Measurements from ENCODE around the gene GPR148.
A peak's percentile ranks its signal among the peaks of the same experiment; 100 is the strongest.
"Not testable (repeated sequence)": the region's sequence is repeated elsewhere in the genome, so short reads cannot be mapped to it uniquely, and the experiment has no call there.

GPR148 gene, protein sequence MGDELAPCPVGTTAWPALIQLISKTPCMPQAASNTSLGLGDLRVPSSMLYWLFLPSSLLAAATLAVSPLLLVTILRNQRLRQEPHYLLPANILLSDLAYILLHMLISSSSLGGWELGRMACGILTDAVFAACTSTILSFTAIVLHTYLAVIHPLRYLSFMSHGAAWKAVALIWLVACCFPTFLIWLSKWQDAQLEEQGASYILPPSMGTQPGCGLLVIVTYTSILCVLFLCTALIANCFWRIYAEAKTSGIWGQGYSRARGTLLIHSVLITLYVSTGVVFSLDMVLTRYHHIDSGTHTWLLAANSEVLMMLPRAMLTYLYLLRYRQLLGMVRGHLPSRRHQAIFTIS

DNA sequence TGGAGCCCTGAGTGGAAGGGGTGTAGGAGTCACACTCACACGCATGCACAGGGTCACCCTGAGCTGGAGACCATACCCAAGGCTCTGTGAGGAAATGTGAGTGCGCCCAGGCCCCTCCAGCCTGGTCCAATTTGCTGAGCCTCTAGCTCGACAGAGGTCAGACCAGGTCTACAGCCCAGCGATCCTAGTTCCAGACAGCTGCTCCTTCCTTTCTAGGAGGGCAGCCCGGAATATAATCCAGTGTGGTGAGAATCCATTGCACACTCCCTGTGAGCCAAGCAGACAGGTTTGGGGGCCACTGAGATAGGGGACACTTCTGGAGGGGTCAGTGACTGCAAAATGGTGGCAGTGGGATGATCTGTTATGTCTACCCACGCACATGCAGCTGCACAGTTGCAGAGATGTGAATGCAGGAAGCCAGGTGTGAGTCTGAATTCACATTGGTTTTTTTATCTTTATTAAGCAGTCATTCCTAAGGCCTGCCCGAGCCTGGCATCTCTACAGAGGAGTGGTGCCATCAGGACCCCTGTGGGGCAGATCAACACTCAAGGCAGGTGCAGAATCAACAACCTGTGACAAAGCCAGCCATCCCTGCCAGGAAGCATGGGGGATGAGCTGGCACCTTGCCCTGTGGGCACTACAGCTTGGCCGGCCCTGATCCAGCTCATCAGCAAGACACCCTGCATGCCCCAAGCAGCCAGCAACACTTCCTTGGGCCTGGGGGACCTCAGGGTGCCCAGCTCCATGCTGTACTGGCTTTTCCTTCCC is at the start of gene GPR148:
Gene GPR148, plus strand, starts transcription at position 522 of the 768 bp plus-strand sequence. Its CDS starts 82 bp downstream, at position 604.
- DNase-seq, result no peak

DNA sequence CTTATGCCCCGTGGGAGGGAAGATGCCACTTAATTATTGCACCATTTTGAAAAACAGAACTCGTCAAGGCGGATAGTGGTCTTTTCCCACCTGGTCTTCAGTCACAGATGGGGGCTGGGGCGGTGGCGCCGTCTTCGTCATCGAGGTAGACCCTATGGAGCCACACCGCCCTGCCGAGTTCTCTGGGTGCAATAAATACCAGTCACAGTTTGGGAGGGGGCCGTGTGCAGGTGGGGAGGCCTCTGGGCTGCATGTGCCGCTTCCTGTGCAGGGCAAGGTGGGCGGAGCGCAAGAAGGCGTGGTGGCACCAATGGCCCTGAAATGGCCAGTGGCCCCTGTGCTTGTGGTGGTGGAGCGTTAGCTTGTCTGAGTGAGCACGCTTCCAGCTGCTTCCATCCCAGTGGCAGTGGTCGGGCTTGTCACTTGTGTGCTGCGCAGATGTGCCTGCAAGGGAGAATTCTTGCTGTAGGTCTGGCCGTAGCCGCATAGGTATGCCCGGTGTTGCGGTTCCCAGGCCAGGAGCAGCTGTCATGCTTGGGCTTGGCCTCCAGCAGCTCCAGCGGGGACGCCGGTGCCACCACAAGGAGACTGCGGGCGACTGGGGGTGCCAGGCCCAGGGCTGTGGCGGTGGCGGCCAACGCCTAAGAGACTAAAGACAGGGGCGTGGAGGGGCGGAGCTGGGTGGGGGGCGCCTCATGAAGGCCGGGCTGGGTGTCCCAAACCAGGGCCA is 36.7 kb upstream of the GPR148 start:
- DNase-seq, result not testable (repeated sequence)

DNA sequence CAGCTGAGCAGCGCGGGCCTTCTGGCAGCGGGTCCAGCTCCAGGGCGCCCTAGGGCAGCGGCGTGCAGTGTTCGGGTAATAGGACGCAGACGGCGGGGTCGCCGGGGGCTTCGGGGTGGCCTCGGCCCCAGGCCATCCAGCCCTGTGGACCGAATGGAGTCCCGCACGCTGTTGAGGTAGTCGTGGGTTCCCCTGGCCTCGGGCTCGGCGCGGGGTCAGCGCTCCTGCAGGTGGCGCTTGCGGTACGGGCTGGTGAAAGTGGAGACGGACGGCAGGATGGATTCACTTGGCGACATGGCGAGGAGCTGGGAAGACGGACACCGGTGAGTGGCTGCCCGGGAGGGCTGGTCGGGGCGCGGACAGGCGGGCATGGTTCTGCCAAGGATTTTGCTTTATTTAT is 35.4 kb upstream of the GPR148 start:
- DNase-seq, result not testable (repeated sequence)

DNA sequence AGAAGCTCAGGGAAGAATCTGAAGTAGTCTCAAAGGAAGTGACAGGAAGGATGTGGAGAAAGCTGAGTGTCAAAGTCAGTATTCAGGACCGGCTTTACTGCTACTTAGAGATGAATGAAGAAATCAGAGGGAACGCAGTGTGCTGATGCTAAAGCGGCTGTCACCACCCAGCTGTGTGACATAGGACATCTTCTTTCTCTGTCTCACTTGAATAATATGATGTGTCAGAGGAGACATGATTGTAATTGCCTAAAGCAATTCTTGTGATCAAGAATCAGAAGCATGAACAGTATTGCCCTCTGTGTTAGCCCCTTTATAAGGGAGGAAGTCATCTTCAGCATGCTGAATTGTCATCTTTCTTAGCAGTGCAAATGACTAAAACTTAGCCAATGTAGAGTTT is 25.6 kb upstream of the GPR148 start:
- not testable (repeated sequence) for DNase-seq

DNA sequence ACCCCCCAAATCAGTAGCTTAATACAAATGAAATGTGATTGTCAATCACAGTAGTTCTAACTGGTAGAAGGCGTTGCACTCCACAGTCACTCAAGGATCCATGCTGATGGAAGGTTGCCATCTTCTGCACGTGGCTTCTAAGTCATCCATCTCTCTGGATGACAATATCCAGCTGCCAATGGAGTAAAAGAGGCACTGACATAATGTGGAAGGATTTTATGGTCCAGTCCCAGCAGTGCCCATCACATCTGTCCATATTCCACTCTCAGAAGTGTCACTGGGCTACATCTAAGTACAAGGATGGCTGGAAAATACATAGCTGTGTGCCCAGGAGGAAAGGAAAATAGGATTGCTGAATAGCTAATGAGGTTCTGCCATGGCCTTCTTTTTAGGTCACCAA is 14.1 kb upstream of the GPR148 start:
- DNase-seq, result not testable (repeated sequence)

DNA sequence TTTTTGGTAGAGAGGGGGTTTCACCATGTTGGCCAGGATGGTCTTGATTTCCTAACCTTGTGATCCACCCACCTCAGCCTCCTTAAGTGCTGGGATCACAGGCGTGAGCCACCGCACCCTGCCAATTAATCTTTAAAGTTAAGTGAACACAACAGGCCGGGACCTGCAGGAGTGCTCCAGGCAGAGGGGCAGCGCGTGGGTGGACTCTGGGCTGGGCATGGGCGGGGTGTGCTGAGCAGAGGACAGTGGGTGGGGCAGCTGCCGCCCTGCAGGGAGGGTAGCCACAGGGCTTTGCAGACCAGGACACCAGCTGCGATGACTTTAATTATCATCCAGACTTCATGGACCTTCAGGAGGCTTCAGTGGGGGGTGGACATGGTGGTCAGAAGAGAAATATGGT is 8.8 kb upstream of the GPR148 start:
- no peak for DNase-seq

DNA sequence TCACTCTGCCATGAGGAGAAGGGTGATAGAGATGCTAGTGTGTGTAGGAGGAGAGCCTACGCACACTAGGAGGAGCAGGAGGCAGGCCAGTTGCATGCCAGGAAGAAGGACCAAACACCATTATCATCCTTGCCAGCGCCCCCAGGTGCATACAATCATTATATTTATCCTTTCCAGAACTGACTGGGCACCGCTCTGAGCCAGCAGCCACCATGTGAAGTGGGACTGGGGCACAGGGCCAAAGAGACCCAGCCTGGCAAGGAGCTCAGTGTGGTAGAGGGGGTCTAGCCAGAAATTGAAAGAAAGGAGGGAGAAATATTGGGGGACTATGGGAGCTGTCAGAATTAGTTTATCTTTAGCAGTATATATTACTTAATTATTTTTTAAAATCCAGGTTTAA is 8.3 kb upstream of the GPR148 start:
- no peak for DNase-seq

DNA sequence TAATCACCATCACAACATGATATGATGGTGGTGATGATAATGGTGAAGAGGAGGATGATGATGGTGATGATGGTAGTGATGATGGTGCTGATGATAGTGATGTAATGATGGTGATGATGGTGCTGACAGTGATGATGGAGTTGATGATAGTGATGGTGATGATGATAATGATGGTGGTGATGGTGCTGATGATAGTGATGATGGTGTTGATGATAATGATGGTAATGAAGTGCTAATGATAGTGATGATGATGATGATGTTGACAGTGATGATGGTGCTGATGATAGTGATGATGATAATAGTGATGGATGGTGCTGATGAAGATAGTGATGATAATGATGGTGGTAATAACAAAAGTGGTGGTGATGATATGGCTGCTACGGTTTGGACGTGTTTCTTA is 4.4 kb upstream of the GPR148 start:
- no peak for DNase-seq

DNA sequence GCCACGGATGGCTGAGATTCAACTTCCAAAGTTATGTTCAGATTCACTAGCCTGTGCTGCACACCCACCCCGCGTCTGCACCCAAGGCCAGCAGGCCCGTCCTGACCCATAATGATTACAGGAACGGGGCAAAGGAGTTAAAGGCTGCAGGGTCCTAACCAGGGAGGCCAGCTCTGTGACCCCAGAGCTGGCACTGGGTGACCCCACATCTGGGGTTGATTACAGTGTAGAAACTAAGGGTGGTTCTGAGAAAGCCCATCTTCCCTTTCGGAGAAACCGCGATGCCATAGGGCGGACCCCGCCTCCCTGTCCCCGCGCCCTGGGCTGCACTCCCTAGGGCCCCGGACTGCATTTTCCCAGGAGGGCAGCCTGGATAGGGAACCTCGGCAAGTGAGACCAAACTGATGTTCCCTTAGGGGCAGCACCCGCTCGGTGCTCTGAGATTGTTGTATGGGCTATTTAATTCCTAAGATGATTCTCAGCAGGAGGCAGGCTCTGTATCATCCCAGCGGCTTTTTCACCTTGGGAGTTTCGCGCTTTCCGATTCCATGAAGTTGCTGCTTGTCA is 2.2 kb upstream of the GPR148 start:
- no peak for DNase-seq

DNA sequence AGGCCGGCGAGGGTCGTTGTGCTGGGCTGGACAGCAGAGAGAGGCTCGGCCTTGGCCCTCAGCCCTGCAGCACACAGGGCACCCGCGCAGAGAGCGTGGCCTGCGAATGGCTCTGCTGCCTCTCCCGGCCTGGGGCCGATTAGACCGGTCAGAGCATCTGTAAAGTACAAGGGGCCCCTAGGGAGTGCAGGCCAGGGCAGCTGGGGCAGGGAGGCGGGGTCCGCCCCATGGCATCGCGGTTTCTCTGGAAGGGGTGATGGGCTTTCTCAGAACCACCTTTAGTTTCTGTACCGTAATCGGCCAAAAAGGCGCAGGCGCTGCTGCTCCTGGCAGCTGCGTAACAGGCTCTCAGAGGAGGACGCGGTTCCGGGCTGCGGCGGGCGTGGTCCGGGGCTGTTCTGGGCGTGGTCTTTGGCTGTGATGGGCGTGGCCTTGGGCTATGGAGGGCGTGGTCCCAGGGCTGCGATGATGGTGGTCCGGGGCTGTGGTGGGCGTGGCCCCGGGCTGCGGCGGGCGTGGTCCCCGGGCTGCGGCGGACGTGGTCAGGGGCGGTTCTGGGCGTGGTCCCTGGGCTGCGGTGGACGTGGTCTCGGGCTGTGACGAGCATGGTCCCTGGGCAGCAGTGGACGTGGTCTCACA is 1.5 kb upstream of the GPR148 start:
- DNase-seq, result peak; percentile 71

DNA sequence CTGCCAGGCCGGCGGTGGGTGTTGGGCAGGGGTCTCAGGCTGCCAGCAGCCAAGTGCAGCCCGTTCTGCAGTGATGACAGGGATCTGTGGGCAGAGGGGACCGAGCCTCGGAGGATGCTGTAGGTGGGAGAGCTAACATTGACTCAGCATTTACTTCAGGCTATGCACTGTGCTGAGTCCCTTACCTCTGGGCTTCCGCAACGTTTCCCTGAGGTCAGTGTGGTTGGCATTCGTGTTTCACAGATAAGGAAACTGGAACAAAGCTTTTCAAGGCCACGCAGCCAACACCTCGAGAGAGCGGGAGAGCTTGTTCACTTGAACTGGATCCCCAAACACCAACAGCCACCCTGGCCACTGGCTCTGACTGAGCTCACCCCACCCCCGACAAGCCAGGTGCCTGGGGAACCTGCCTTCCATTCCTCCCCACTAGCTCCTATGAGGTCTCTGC is 839 bp upstream of the GPR148 start:
- no peak for DNase-seq

DNA sequence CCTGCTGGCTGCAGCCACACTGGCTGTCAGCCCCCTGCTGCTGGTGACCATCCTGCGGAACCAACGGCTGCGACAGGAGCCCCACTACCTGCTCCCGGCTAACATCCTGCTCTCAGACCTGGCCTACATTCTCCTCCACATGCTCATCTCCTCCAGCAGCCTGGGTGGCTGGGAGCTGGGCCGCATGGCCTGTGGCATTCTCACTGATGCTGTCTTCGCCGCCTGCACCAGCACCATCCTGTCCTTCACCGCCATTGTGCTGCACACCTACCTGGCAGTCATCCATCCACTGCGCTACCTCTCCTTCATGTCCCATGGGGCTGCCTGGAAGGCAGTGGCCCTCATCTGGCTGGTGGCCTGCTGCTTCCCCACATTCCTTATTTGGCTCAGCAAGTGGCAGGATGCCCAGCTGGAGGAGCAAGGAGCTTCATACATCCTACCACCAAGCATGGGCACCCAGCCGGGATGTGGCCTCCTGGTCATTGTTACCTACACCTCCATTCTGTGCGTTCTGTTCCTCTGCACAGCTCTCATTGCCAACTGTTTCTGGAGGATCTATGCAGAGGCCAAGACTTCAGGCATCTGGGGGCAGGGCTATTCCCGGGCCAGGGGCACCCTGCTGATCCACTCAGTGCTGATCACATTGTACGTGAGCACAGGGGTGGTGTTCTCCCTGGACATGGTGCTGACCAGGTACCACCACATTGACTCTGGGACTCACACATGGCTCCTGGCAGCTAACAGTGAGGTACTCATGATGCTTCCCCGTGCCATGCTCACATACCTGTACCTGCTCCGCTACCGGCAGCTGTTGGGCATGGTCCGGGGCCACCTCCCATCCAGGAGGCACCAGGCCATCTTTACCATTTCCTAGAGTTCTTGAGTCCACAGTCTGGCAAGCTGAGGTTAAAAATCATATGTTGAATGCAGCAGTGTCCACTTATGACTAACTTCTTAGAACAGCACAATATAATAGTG is 741 bp downstream of the GPR148 start:
- DNase-seq, result no peak

DNA sequence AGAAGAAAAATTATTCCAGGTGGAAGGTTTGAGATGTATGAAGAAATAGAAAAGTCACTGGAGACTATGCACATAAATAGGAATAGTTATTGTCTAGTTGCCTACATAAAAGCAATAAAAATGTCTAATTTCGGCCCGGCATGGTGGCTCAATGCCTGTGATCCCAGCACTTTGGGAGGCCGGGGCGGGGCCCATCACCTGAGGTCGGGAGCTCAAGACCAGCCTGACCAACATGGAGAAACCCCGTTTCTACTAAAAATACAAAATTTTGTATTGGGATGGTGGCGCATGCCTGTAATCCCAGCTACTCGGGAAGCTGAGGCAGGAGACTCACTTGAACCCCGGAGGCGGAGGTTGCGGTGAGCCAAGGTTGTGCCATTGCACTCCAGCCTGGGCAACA is 3.4 kb downstream of the GPR148 start:
- DNase-seq, result not testable (repeated sequence)

DNA sequence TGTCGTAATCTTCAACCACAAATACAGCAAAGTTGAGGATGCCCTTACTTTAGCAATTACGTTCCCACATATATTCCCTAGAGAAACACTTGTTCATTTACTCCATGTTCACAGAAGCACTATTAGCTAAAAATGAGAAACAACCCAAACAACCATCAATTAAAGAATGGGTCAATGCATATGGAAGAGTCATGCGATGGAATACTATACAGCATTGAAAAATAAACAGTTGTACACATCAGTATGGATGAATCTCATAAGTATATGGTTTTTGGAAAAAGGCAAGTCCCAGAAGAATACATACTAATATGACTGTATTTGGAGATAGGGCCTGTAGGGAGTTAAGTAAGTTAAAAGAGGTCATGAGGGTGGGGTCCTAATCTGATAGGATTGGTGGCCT is 6.3 kb downstream of the GPR148 start:
- no peak for DNase-seq

DNA sequence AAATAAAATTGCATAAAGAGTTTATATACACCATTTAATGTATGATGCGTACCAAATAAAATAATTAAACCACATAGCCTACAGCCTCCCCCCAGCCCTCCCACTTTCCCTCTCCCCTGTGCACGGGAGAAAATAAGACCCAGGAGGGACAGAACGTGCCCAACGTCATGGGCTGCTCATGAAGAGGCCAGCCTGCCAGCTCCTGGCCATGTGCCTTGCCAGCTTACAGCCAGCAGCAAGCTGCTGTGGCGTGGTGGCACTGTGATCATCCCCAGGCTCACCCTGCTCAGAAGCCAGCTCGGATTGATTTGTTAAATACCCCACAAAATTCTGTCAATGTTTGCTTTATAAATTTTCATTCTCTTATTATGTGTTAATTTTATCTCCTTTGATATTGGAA is 7.6 kb downstream of the GPR148 start:
- no peak for DNase-seq

DNA sequence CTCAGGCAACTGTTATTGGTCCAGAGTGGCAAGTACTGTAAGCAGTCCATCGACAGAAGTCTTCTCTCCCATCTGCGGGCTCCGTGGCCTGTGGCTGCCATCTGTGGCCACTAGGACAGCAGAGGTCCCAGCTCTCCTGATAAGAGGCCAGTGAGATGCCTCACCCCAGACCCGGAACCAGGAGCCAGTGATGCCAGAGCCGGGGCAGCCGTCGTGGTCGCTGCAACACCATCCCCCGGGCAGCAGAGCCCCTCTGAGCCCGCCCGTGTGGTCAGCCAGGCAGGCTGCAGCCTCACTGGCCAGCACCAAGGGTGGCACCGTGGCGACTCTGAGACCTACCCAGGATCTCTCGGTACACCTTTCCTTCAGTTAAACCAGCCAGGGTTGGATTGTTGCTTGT is 8.7 kb downstream of the GPR148 start:
- DNase-seq, result no peak

DNA sequence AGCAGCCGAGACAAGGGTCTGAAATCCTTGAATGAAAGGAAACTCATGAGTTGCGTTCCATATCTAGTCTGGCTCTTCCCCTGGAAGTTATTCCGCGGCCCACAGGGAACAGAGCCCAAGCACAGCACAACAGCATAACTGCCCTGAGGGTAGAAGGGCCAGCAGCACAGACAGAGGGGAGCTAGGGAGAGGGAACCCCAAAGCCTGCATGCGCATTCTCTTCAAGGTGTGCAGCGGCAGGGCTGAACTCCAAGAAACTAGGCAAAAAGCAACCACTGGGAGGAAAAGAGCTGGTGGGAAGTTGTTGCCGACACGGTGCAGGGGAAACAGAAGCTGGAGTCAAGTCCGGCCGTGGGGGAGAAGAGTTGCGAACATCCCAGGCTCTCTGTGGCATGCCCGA is 11.8 kb downstream of the GPR148 start:
- no peak for DNase-seq

DNA sequence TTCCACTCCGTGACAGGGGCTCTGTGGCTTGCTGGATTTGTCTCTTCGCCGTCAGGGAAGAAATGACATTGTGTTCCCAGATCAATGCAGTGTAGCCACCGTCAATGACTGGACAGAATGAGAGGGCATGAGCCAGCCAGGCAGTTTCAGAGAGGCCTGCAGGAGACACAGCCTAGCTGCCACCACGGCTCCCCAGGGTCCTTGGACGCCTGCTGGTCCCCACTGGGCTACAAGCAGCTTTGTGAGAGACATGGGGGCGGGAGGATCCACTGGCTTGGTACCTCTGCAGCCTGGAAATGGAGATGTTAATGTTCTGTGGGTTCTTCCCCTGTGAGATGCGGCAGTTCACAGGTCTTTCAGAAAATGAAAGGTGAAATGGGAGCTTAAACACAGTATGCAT is 14.4 kb downstream of the GPR148 start:
- DNase-seq, result no peak

DNA sequence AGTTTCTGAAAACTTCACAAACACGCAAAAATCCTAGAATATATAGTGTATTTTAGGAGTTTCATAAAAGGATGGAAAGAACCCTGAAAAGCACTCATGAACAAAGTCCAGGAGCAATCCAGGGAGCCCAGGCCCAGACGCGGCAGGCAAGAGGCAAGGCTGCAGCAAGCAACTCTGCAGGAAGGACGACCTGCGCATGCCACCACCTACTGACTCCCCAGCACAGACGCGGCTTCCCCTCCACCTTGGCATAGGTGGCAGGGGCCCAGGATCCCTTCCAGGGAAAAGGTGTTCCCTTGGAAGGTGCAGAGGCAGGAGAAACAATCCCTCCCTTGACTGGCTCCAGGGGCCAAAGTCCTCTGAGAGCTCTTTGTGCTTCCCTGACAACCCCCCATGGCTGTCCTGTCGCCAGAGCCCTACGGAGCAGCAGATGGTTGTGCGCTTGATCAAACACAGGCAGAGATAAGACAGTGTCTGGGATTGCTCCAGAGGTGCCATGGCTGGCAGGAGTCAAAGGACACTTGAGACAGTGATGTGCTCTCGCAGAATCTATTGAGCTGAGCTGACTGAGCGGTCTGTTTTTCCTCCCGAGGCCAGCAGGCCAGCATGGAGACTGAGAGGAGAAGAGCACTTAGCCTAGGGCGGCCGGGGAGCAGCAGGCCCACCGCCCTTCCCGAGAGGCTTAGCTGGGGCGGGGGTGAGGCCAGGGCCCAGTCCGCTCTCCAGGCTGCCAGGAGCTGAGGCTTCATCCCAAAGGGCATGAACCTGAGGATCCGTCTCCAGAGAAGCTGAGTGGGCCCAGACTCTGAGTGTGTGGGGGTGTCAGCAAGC is 15.6 kb downstream of the GPR148 start:
- peak; percentile 30 for DNase-seq

DNA sequence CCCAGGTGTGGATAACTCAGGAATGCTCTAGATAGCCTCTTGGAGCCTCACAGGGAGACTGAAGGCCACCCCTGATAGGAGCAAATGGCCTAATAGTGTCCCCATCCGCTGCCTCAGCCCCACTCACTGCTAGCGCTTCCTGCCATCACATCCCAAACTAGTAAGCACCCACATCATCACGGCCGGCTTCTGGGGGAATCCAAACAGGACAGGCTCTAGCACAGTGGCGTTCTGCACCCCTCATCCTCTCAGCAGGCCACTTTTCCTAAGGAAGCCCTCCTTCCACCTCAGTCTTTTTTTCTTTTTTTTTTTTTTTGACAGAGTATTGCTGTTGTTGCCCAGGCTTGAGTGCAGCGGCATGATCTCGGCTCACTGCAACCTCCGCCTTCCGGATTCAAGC is 20.2 kb downstream of the GPR148 start:
- no peak for DNase-seq

DNA sequence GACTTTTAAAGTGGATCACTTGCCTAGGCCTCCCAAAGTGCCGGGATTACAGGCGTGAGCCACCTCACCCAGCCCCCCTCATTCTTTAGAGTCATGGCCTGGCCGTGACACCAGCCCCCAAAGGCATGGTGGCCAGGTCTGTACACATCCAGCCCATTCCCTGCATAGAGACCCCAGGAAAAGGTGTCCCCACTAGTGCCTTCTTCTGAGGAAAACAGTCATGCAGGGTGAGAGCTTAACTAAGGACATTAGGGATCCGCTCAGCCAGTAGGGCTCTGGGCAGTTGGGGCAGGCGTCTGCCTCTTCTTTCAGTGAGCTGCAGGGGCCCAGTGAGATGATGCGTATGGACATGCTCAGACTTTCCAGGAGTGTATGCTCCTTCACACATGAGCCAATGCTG is 20.8 kb downstream of the GPR148 start:
- DNase-seq, result no peak

Data from DMS 273 treated with DMSO at 0.1 percent for 48 hours (cell line).